AG10803 (cell line): ENCODE measurements around the gene SUPT4H1.

Experiments used
- DNase-seq: peaks from one replicate; pipeline ENCODE4 v3.0.0; 2010; ENCODE audit warnings: low read depth
- H3K4me3 ChIP-seq: 2 replicates; pipeline ENCODE4 v1.5.1; 2011; ENCODE audit warnings: mild to moderate bottlenecking, low read length, control low read depth
- TF ChIP-seq, protein P1 (sequence below): conservative IDR thresholded peaks from 2 replicates; pipeline ENCODE4 v1.5.1; 2011; ENCODE audit warnings: mild to moderate bottlenecking, low read length, control low read depth, inconsistent platforms

SUPT4H1 gene

DNA sequence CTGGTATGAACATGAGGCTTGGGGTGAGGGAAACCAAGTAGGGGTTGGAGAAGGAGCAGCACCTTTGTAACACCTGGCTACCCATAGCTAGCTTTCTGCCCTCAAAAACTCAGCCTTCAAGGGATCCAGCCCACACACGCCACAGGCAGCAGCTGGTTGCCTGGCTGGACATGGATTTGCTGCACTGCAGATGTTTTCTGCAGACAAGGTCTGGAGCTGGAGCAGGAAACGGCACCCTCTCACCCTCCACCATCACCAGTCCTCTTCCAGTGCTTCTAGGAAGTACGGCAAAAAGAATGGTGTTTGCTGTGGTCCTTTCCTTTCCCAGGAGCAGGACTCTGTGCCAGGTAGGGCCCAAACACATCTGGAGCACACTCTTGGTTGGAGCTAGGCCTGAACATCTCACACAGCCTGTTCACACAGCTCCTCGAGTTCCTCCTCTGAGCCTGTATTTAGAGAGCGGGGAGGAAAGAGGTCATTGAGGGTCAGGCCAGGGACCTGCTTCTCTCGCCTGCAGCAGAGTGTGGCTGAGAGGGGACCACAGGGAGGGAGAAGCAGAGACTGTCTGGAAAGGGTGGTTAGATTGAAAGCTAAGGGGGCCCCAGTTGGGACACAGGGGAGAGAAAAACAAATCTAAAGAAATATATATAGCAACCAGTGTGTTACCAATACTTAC is 2.7 kb upstream of the SUPT4H1 start:
- TF ChIP-seq, protein P1, sequence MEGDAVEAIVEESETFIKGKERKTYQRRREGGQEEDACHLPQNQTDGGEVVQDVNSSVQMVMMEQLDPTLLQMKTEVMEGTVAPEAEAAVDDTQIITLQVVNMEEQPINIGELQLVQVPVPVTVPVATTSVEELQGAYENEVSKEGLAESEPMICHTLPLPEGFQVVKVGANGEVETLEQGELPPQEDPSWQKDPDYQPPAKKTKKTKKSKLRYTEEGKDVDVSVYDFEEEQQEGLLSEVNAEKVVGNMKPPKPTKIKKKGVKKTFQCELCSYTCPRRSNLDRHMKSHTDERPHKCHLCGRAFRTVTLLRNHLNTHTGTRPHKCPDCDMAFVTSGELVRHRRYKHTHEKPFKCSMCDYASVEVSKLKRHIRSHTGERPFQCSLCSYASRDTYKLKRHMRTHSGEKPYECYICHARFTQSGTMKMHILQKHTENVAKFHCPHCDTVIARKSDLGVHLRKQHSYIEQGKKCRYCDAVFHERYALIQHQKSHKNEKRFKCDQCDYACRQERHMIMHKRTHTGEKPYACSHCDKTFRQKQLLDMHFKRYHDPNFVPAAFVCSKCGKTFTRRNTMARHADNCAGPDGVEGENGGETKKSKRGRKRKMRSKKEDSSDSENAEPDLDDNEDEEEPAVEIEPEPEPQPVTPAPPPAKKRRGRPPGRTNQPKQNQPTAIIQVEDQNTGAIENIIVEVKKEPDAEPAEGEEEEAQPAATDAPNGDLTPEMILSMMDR = no peak

DNA sequence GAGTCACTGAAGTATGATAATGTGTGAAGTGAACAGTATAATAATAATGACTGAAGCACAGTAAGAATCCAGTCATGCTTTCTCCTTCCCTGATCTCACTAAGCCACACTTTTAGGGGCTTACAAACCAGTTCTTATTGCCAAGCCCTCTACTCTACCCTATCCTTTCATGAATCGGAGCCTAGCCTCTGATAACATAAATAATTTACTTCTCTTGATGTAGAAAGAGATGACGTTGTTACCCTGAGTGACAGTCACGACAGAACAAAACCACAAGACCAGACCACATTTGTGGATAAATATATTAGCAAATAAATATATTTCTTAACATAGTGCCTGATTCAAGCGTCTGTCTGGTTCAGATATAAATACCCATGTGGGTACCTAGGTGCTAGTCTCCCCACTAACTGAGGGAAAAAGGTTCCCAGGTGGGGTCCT is 1.4 kb upstream of the SUPT4H1 start:
- TF ChIP-seq, protein P1 = no peak
- no peak overlapping the region; the same call in none of the 2 replicates for H3K4me3 ChIP-seq
- DNase-seq = no peak

More for the DNA sequence above, 2.7 kb upstream of the SUPT4H1 start:
- H3K4me3 ChIP-seq = no peak overlapping the region
- no peak for DNase-seq

DNA sequence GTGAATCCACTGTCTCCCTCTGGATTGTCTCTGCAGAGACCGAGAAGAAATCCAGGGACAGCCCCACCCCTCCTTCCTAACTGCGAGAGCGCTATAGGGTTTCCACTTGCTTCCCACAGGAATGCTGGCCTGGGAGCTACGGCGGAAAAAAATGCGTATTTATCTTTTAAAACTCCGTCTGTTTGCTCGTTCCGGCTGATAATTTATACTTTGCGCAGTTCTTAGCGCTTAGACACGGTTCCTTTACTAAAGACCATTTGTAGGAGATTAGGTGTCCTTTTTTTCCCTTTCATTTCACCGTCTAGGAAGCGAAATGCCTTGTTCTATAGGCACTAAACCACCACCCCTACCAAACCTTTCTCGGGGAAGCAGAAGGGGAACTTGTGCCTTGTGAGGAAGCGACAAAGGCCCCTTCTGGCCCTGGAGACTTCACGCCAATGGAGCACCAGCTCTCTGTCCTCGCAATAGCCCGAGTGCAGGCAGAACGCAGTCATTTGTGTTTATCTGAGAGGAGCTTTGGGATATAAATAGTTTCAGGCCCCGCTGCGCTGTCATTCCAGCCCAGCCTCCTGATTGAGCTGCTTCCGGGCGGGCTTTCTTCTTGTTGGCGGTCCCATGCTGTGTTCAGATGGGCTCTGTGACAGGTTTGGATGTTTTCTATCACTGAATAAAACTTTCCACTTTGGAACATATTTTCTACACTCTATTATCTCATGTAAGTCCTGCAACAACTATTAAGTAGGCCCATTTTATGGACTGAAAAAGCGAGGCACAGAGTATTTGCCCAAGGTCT is 791 bp upstream of the SUPT4H1 start:
- TF ChIP-seq, protein P1 = no peak
- peak overlapping the region; percentile 99 for H3K4me3 ChIP-seq
- DNase-seq = peak; percentile 56

DNA sequence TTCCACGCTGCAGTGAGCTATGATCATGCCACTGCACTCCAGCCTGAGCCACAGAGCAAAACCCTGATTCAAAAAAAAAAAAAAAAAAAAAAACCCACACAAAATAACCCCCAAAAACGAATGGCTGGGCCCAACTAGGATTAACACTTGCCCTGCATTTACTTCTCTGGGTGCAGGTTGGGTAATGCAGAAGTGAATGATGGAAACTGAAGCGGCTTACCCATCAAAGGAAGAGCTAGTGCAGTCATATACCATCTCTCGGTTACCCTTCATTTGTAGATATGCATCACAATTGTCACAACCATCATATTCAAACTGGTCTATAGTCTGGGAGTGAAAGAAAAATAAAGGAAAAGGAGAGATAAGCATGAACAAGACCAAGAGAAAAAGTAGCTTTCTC is 819 bp downstream of the SUPT4H1 start:
- DNase-seq = no peak
- H3K4me3 ChIP-seq = peak overlapping the region; percentile 99
- TF ChIP-seq, protein P1 = no peak

DNA sequence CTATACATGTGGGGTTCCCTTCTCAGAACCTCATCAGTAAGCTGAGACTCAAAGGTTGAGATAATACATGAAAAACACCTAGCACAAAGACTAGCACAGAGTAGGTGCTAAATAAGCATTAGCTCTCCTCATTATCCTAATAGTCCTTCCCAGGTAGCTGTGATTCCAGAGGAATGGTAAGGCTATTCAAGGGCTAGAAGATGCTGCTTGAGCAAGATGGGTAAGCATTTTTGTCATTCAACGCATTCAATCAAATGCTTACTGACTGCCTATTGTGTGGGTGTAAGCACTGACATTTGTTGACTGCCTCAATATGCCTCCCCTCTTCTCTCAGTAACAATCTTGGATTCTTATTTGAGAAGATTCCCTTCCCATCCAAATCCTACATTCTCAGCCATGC is 4.0 kb downstream of the SUPT4H1 start:
- no peak overlapping the region for H3K4me3 ChIP-seq
- DNase-seq = no peak
- TF ChIP-seq, protein P1 = no peak

DNA sequence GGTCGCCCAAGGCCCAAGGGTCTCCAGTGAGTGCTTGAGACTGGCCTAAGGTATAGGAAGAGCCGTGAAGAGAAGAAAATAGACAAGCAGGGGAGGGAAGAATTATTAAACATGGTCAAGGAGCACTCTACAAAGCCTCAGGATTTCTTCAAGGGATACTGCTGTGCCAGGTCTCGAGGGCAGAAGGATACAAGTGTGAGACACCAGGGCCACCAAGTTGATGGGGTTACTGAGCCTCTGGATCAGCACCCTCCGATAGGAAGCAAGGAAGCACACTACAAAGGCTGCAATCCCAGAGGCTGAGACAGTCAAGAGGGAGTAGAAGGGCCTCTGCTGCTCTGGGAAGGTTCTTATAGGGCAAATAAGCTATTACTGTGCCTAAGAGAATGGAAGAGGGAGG is 6.5 kb downstream of the SUPT4H1 start:
- TF ChIP-seq, protein P1 = no peak
- DNase-seq = no peak
- no peak overlapping the region for H3K4me3 ChIP-seq

DNA sequence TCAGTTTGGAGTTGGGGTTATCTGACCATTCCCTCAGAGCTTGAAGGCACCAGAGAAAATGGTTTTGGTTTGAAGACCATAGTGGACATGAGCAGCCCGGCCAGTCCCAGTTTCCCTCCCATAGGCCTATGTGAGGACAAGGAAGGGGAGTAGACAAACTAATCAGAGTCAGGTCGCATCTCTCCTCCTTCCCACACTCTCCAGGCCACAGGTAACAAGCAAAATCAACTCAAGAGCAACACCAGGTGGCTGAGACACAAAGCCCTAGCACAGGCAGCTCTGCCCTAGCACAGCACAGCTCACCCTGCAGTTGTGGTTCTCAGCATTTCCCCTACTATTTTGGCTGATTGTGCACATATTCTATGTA is 7.2 kb downstream of the SUPT4H1 start:
- no peak for DNase-seq
- no peak overlapping the region for H3K4me3 ChIP-seq
- TF ChIP-seq, protein P1 = no peak
